NCI-H2196 (cell line): ENCODE results near the gene PPFIBP1.
"Not testable (repeated sequence)": the region's sequence is repeated elsewhere in the genome, so short reads cannot be mapped to it uniquely, and the experiment has no call there.

Experiments
- DNase-seq: peaks from one replicate; lab custom pipeline; 2025; ENCODE audit not compliant: unreplicated experiment; lab: John Stamatoyannopoulos, UW

Gene PPFIBP1

GRCh38 chr12:27541031-27541719 is 17.2 kb downstream of the PPFIBP1 start:
- DNase-seq, result no peak

- no peak for DNase-seq
Observed at GRCh38 chr12:27542628-27543027, 18.6 kb downstream of the PPFIBP1 start.

GRCh38 chr12:27544858-27545257 is 20.9 kb downstream of the PPFIBP1 start:
- not testable (repeated sequence) for DNase-seq

DNA sequence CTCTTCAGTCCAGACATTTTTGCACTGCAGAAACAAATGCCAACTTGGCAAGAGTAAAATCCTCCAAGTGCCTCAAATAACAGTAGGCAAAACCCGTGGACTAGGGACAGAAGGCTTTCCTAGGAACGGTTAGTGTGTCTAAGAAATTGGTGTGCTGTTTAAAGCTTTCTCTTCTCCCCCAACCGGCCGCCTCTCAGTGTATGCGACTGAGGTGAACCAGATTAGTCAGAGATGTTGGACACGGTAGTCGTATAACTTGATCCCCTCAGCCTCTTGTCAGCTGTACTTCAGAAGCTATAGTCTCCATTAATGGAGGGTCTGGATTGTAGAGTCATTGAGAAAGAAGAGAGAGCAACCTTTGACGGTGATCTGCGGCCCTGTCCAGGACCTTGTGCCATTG is 21.7 kb downstream of the PPFIBP1 start:
- no peak for DNase-seq

DNA sequence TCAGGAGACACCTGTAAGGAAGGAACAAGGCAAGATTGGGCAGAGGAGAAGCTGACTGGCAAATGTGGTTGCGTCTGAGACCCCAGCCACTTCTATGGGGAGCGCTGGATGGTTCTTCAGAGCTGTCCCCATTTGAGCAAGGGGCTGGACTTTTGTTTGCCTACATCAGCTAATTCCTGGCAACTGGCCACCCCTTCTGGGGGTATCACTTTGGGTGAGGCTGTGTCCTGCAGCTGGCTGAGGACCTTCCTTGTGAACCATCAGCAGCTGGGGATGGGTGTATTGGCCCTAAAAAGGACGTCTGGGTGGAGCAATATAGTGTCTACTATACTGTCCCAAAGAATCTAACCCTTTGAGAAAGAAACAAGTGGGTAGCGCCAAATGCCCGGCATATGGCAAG is 23.6 kb downstream of the PPFIBP1 start:
- DNase-seq, result no peak

DNA sequence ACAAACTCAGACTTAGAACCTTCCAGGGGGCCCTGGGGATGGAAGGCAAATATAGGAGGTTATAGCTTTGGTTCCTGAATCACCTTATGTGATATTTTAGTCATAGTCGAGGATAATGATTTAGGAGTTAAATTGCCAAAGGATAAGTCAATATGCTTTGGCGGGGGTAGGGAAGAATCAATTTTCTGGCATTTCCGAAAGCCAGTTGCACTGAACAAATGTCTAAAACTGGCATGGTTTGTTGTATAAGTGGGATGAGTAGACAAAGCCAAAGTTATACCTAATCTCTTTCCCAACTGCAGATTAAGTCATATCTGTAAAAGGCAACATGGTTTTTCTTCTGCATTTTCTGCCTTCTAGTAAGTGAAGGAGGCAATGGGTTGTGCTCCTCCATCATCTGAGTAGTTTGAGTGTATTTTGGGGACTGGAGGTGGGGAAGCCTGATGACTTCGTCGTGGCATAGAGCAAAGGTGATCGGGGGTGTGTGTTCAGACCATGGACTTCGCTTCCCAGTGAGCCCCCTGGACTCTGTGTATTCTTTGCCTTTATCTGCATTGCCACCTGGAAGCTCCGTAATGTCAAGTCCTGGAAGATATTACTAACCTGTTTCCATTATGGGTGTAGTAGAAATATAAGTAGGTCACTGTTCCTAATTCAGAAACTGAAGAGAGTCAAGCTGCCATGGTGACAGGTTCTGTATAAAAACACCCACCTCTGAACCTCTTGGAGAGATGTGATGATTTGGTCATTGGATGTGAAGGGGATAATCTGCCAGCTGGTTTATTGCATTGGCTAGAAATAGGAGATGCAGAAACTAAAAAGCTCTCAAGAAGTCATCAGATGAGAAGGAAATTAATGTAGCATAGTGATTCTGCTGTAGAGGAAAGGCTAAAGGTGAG is 24.5 kb downstream of the PPFIBP1 start:
- no peak for DNase-seq

GRCh38 chr12:27549236-27549800 is 25.3 kb downstream of the PPFIBP1 start:
- DNase-seq, result no peak

DNA sequence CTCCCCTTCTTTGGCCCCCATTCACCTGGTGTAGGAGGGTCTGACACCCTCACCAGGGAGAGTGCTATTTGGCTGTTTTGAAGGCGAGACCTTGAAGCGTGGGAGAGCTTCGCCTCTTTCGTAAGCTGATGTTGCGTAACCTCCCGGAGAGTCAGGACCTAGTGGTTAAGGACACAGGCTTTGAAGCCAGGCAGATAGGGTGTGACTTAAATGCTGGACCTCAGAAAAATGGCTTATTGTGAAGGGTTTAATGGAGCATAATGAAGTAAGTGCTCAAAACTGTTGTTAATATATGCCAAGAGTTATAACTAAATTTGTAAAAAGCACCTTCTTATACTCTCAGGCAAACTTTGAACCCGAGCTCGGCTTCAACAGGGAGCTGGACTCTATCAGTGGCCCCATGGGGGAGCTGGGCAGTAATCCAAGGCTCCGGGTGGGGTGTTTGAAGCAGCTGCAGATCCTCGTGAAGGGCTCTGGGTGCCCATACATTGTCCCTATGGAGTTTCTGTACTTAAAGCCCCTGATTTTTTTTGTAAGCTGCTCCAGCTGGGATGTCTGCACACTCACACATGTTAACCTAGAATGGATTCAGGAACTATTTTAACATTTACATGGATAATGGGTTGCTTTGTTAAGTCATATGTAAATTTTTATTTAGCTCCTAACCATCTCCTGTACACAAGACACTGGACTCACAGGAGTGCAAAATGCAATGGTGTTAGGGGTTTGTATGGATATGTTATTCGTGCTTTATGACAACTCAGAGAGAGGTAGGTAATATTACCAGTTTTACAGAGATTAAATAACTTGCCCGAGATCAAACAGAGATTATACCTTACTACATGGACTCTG is 26.0 kb downstream of the PPFIBP1 start:
- no peak for DNase-seq

- no peak for DNase-seq
Observed at GRCh38 chr12:27550653-27550975, 26.6 kb downstream of the PPFIBP1 start.

GRCh38 chr12:27551172-27551840 is 27.3 kb downstream of the PPFIBP1 start:
- DNase-seq, result no peak

- DNase-seq, result no peak
Observed at GRCh38 chr12:27552235-27552634, 28.2 kb downstream of the PPFIBP1 start.

DNA sequence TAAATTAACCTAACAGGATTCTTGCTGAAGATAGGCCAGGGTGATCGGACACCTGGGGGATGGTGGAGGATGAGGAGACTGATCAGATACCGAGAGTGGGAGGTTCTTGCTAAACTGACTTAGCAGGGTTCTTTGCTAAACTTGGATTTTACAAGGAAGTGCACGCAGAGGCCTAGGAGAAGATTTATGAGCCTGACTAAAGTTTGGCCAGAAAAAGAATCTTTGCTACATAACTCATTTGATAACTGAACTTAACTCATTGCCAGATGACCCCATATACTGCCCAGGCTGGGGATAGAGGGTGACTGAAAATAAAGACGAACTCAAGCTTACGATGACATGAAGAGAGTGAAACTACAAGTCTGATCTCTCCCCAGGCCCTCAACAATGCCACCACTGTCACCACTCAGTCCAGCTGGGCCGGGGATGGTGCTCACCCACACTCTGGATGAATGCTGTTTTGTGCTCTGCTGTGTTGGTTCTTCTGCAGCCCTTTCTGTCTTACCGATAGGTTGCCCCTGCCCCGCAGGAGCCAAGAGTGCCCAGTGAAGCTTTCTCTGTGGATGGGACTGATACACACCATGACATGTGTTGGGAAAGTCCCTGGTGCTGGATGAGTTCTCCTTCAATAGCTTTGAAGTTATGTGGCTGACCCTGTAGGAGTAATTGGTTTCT is 29.0 kb downstream of the PPFIBP1 start:
- DNase-seq, result no peak

DNA sequence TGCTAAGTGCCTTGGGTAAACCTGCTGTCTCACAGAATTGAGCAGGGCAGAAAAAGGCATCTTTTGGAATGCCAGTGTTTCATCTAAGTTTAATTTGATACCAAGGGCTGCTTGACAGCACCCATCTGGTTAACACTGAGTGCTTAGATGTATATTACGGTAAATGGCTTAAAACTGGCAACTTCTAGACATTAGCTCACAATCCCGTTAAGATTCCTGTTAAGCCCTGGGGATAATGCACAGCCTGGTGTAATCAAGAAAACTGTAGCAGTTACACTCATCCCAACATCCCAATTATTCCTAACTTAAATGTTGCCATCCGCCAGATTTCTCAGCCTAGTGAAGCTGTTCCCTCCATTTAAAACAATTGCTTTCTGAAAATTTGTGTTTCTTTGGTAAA is 29.9 kb downstream of the PPFIBP1 start:
- no peak for DNase-seq

GRCh38 chr12:27554421-27555186 is 30.6 kb downstream of the PPFIBP1 start:
- DNase-seq, result no peak

DNA sequence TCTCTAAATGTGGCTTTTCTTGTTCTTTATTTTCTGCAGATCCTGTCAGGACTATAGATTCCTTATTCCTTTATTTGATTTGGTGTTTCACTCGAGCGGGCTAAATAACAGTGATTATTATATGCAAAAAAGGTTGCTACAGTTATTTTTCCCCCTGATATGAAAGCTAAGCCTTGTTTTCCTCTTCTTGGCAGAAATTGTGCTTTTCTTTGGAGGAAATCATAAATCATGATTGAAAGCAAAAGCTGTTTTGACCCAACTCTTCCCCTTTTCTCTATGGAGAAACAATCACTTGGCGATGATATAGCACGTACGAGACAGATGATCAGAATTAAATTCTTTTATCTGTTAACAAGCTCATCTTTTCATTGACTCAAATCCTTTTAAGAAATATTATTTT is 31.4 kb downstream of the PPFIBP1 start:
- no peak for DNase-seq

DNA sequence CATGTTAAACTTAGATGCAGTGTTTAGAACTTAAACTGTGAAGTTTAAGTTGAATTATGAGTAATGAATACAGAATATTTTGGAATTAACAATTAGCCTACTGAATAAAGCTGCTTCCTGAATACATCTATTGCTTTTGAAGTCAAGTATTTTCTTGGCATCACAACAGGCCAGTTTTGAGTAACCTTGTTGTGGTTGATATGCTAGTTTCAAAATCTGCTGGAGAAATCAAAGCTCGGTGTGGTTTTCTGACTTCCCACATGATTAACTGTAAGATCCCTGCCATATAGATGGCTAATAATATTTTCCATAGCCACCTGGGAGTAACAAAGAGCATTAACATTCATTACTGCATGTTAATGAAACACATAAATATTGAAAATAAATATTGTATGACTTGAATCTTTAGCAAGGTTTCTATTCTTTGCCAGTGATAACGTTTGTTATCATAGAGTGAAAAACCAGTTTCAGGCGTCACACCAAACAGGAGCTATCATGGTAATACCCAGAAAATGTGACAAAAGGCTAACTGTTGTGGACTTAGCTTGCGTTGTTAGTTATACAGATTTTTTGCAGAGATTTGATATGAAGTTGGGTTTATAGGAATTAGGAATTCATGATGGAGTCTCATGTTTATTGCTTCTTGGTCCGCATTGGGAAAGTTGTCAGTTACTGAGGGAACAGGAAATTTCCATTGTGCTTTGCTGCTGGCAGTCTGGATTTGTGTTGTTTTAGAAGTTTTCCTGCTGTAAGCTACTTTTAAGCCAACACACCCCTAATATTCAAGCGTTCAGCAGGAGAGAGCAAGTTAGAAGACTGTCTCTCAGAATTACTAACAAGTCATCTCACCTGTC is 32.1 kb downstream of the PPFIBP1 start:
- no peak for DNase-seq

DNA sequence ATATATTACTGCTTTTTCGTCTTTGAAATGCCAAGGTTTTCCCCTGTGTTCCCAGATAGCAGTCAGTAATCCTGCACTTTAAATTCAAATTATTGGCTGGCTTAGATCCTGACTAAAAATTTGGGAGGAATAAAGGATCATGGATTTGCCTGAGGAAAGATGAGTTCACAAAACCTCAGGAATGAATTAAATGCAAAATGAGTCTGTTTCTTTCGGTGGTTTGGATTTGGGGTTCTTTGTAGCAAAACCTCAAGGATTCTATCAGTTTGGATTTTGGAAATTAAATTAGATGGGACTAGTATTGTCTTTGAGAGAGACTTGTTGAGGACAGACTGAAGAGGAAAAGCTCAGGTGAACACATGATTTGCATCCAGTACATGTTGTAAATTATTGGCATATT is 36.1 kb downstream of the PPFIBP1 start:
- DNase-seq, result no peak

- DNase-seq, result no peak
Observed at GRCh38 chr12:27561535-27562350, 37.7 kb downstream of the PPFIBP1 start.
